Measurements from ENCODE around the gene EEA1. TPM values are rescaled to one million over a fixed set of nuclear protein-coding genes. Genes with fewer than 3 reads are reported as not detected.
A peak's percentile ranks its signal among the peaks of the same experiment; 100 is the strongest.

EEA1 gene
- total RNA-seq, 4 donors from 2014 or later = 11.6 to 25.4 (median 21.7) TPM

- H3K27me3 ChIP-seq = no peaks in the 10 kb centered on the region
- 92 to 100% methylated on average over 4 of the region's 4 CpGs for WGBS, 2 donors (ENCODE audit: low coverage in 1 of 2)
- no peak overlapping the region for H3K4me3 ChIP-seq
- no peaks in the 10 kb centered on the region for H3K9me3 ChIP-seq
- TF ChIP-seq CTCF (IDR thresholded peaks at IDR 0.05) (no peak), POLR2A (IDR thresholded peaks at IDR 0.05) (no peak), EP300 (IDR thresholded peaks at IDR 0.05; ENCODE audit: low read depth) (no peak), POLR2AphosphoS5 (IDR thresholded peaks at IDR 0.05) (no peak)
- intact Hi-C loops (cut with DNase I; ENCODE audit: low total_unique reads) = no loop called here
- DNase-seq = no peak
- no peaks in the 10 kb centered on the region for H3K36me3 ChIP-seq
- peaks cover 0 to 8% (median 4%) of the 10 kb centered on the region in 4 donors for H3K4me1 ChIP-seq
- in situ Hi-C loops (cut with MboI; ENCODE audit: low pct_ligation_motif_present in 1 of 4, low pct_unique_long_range_greater_than_20kb in 1 of 4, low sequenced_read_pairs in 3 of 4) = no loop called here
- no peak overlapping the region for H3K27ac ChIP-seq
These were observed 9.5 kb upstream of the EEA1 start for GRCh38 chr12:92938638-92939037.

- no peaks in the 10 kb centered on the region for H3K36me3 ChIP-seq
- TF ChIP-seq POLR2AphosphoS5 (IDR thresholded peaks at IDR 0.05) = no peak
- TF ChIP-seq CTCF (IDR thresholded peaks at IDR 0.05) = no peak
- TF ChIP-seq POLR2A (IDR thresholded peaks at IDR 0.05) = no peak
- no peak for TF ChIP-seq EP300 (IDR thresholded peaks at IDR 0.05; ENCODE audit: low read depth)
- peaks cover 0 to 5% (median 1%) of the 10 kb centered on the region in 4 donors for H3K4me1 ChIP-seq
- WGBS, 2 donors (ENCODE audit: low coverage in 1 of 2) = 86 to 95% methylated on average over 2 to 3 of the region's 3 CpGs
- intact Hi-C loops (cut with DNase I; ENCODE audit: low total_unique reads) = no loop called here
- in situ Hi-C loops (cut with MboI; ENCODE audit: low pct_ligation_motif_present in 1 of 4, low pct_unique_long_range_greater_than_20kb in 1 of 4, low sequenced_read_pairs in 3 of 4) = no loop called here
- H3K27me3 ChIP-seq = no peaks in the 10 kb centered on the region
- no peak overlapping the region for H3K27ac ChIP-seq
- H3K4me3 ChIP-seq = no peak overlapping the region
- H3K9me3 ChIP-seq = no peaks in the 10 kb centered on the region
- no peak for DNase-seq
These were observed 8.9 kb upstream of the EEA1 start for GRCh38 chr12:92938018-92938417.

GRCh38 chr12:92933606-92934005 lies 4.5 kb upstream of the EEA1 start:
- in situ Hi-C loops (cut with MboI; ENCODE audit: low pct_ligation_motif_present in 1 of 4, low pct_unique_long_range_greater_than_20kb in 1 of 4, low sequenced_read_pairs in 3 of 4) = no loop called here
- TF ChIP-seq EP300 (IDR thresholded peaks at IDR 0.05; ENCODE audit: low read depth) = no peak
- TF ChIP-seq CTCF (IDR thresholded peaks at IDR 0.05) = no peak
- TF ChIP-seq POLR2A (IDR thresholded peaks at IDR 0.05) = no peak
- TF ChIP-seq POLR2AphosphoS5 (IDR thresholded peaks at IDR 0.05) = no peak
- Histone ChIP-seq H3K27me3 (no peaks in the 10 kb centered on the region), H3K4me3 (no peak overlapping the region), H3K4me1 (peaks cover 0 to 12% (median 7%) of the 10 kb centered on the region in 4 donors), H3K27ac (no peak overlapping the region), H3K36me3 (no peaks in the 10 kb centered on the region), H3K9me3 (no peaks in the 10 kb centered on the region)
- 97 to 100% methylated on average over 1 to 3 of the region's 3 CpGs for WGBS, 2 donors (ENCODE audit: low coverage in 1 of 2)
- intact Hi-C loops (cut with DNase I; ENCODE audit: low total_unique reads) = no loop called here
- no peak for DNase-seq

- no peaks in the 10 kb centered on the region for H3K27me3 ChIP-seq
- DNase-seq = no peak
- 53 to 56% methylated on average over 3 of the region's 3 CpGs for WGBS, 2 donors (ENCODE audit: low coverage in 1 of 2)
- no peaks in the 10 kb centered on the region for H3K9me3 ChIP-seq
- no peak for TF ChIP-seq POLR2AphosphoS5 (IDR thresholded peaks at IDR 0.05)
- TF ChIP-seq EP300 (IDR thresholded peaks at IDR 0.05; ENCODE audit: low read depth) = no peak
- no peak for TF ChIP-seq POLR2A (IDR thresholded peaks at IDR 0.05)
- TF ChIP-seq CTCF (IDR thresholded peaks at IDR 0.05) = no peak
- H3K4me3 ChIP-seq = peak overlapping the region in 3 of 4 donors; percentile 71 to 96 (median 92)
- H3K36me3 ChIP-seq = no peaks in the 10 kb centered on the region
- intact Hi-C loops (cut with DNase I; ENCODE audit: low total_unique reads) = no loop called here
- H3K4me1 ChIP-seq = peaks cover 17 to 39% (median 24%) of the 10 kb centered on the region in 4 donors
- in situ Hi-C loops (cut with MboI; ENCODE audit: low pct_ligation_motif_present in 1 of 4, low pct_unique_long_range_greater_than_20kb in 1 of 4, low sequenced_read_pairs in 3 of 4) = no loop called here
- peak overlapping the region; percentile 99 to 100 (median 100) for H3K27ac ChIP-seq
These were observed 1.3 kb upstream of the EEA1 start for GRCh38 chr12:92930421-92930820.

All from transverse colon (tissue), 4 donors.